Left kidney (tissue), 8 donors: ENCODE data around the gene LANCL1. TPM values are rescaled to one million over a fixed set of nuclear protein-coding genes. Genes with fewer than 3 reads are reported as not detected.

Source experiments
- DNase-seq: peaks from one replicate; pipeline ENCODE4 v3.0.0-alpha.2; 2013
- long read RNA-seq, 8 donors: transcript quantifications; one replicate each; lab custom pipeline, GENCODE V29; 2026
- polyA plus RNA-seq: library from polyadenylated mRNA; unstranded; fragments of 120-200 nt; gene quantifications from one replicate; pipeline ENCODE4 v1.2.1, GENCODE V29; 2013; ENCODE audit not compliant: insufficient read length

LANCL1 gene
- 88.4 TPM for polyA plus RNA-seq
- long read RNA-seq, donor 1, full-length matches to known transcripts, result 18 of 18 reads
- long read RNA-seq, donor 1, partial matches to known transcripts, result 0 of 18 reads
- long read RNA-seq, donor 1, other reads (novel, unspliced or antisense), result 0 of 18 reads
- long read RNA-seq, donor 2, full-length matches to known transcripts, result 9 of 9 reads
- long read RNA-seq, donor 2, partial matches to known transcripts, result 0 of 9 reads
- long read RNA-seq, donor 2, other reads (novel, unspliced or antisense), result 0 of 9 reads
- long read RNA-seq, donor 3, full-length matches to known transcripts, result 15 of 15 reads
- long read RNA-seq, donor 3, partial matches to known transcripts, result 0 of 15 reads
- long read RNA-seq, donor 3, other reads (novel, unspliced or antisense), result 0 of 15 reads
- long read RNA-seq, donor 4, result 0 reads
- long read RNA-seq, donor 5, full-length matches to known transcripts, result 11 of 11 reads
- long read RNA-seq, donor 5, partial matches to known transcripts, result 0 of 11 reads
- long read RNA-seq, donor 5, other reads (novel, unspliced or antisense), result 0 of 11 reads
- long read RNA-seq, donor 6, full-length matches to known transcripts, result 11 of 11 reads
- long read RNA-seq, donor 6, partial matches to known transcripts, result 0 of 11 reads
- long read RNA-seq, donor 6, other reads (novel, unspliced or antisense), result 0 of 11 reads
- long read RNA-seq, donor 7, full-length matches to known transcripts, result 21 of 21 reads
- long read RNA-seq, donor 7, partial matches to known transcripts, result 0 of 21 reads
- long read RNA-seq, donor 7, other reads (novel, unspliced or antisense), result 0 of 21 reads
- long read RNA-seq, donor 8, full-length matches to known transcripts, result 7 of 7 reads
- long read RNA-seq, donor 8, partial matches to known transcripts, result 0 of 7 reads
- long read RNA-seq, donor 8, other reads (novel, unspliced or antisense), result 0 of 7 reads

- DNase-seq, result peak; percentile 89
Measured at GRCh38 chr2:210476194-210477128, at the start of gene LANCL1. TSS of gene LANCL1 (minus strand) at chr2:210476759. CDS start at chr2:210476396, 363 bp downstream.

GRCh38 chr2:210524533-210524932, 48.0 kb upstream of the LANCL1 start:
- DNase-seq, result no peak

GRCh38 chr2:210523650-210524289, 47.2 kb upstream of the LANCL1 start:
- DNase-seq, result no peak

- no peak for DNase-seq
Measured at GRCh38 chr2:210522399-210522798, 45.8 kb upstream of the LANCL1 start.

GRCh38 chr2:210519594-210519993, 43.0 kb upstream of the LANCL1 start:
- no peak for DNase-seq

GRCh38 chr2:210517264-210517663, 40.7 kb upstream of the LANCL1 start:
- DNase-seq, result no peak

- DNase-seq, result no peak
Measured at GRCh38 chr2:210515911-210516310, 39.4 kb upstream of the LANCL1 start.

- no peak for DNase-seq
Measured at GRCh38 chr2:210503725-210504191, 27.2 kb upstream of the LANCL1 start.

- peak; percentile 33 for DNase-seq
Measured at GRCh38 chr2:210503001-210503623, 26.6 kb upstream of the LANCL1 start.

- no peak for DNase-seq
Measured at GRCh38 chr2:210496512-210496911, 20.0 kb upstream of the LANCL1 start.

- DNase-seq, result no peak
Measured at GRCh38 chr2:210493528-210493927, 17.0 kb upstream of the LANCL1 start.

- no peak for DNase-seq
Measured at GRCh38 chr2:210481601-210482175, 5.1 kb upstream of the LANCL1 start.

GRCh38 chr2:210480764-210481163, 4.2 kb upstream of the LANCL1 start:
- no peak for DNase-seq

GRCh38 chr2:210480079-210480478, 3.5 kb upstream of the LANCL1 start:
- no peak for DNase-seq

GRCh38 chr2:210478661-210479060, 2.1 kb upstream of the LANCL1 start:
- DNase-seq, result no peak

GRCh38 chr2:210477496-210477895, 937 bp upstream of the LANCL1 start:
- DNase-seq, result no peak

- DNase-seq, result no peak
Measured at GRCh38 chr2:210475706-210476105, 853 bp downstream of the LANCL1 start.

- DNase-seq, result no peak
Measured at GRCh38 chr2:210474776-210475175, 1.8 kb downstream of the LANCL1 start.

GRCh38 chr2:210461401-210461800, 15.2 kb downstream of the LANCL1 start:
- DNase-seq, result no peak
